ENCODE measurements around the gene NR3C1.

Gene NR3C1

DNA sequence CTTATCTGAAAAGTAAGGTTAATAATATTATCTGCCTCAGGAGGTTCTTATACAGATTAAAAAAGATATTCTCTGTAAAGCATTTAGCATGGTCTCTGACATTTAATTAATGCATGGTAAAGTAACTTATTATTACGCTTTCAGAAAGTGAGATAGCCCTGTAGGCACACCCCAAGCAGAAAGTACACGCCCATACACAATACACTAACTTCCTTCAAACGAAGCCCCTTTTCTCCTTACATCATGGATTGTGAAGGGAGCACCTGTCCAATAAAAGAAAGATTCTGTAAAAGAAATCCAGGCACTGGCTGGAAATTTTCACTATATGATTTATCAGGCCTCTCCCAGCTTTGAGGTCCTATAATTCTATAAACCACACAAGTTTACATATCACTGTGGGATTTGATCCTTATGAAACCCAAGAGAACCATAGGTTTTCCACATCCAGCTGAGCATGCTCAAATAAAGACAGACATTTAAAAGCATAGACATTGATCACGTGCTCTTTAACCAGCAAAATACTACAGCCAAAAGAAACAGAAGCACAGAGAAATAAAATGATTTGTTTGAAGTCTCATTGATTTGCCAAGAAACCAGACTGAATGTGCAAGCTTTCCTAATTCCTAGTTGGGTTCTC is 14.1 kb upstream of the NR3C1 start:
- H3K4me3 ChIP-seq (ENCODE audit: low read length, poor library complexity, severe bottlenecking): no peak overlapping the region
- H3K4me2 ChIP-seq (ENCODE audit: low read depth, low read length, poor library complexity, severe bottlenecking): no peak overlapping the region
- H3K36me3 ChIP-seq (ENCODE audit: insufficient read depth, low read length): no peaks in the 10 kb centered on the region
- H3F3A ChIP-seq (ENCODE audit: low read depth): no peaks in the 10 kb centered on the region
- H2AFZ ChIP-seq (ENCODE audit: low read length): no peak overlapping the region
- H4K20me1 ChIP-seq (ENCODE audit: insufficient read depth, low read length, poor library complexity, severe bottlenecking): no peaks in the 10 kb centered on the region
- H3K79me2 ChIP-seq (ENCODE audit: insufficient read depth, low read length): no peaks in the 10 kb centered on the region
- peaks cover 29% of the 10 kb centered on the region for H3K4me1 ChIP-seq (ENCODE audit: insufficient read depth, low read length, poor library complexity, severe bottlenecking)
- no peaks in the 10 kb centered on the region for H3K9me3 ChIP-seq (ENCODE audit: insufficient read depth, low read depth, low read length)
- H3K27me3 ChIP-seq (ENCODE audit: insufficient read depth, low read length, poor library complexity, severe bottlenecking): no peaks in the 10 kb centered on the region
- no peaks in the 10 kb centered on the region for H3K9me2 ChIP-seq (replicated peaks; ENCODE audit: low read depth, low read length)
- TF ChIP-seq, protein P1, sequence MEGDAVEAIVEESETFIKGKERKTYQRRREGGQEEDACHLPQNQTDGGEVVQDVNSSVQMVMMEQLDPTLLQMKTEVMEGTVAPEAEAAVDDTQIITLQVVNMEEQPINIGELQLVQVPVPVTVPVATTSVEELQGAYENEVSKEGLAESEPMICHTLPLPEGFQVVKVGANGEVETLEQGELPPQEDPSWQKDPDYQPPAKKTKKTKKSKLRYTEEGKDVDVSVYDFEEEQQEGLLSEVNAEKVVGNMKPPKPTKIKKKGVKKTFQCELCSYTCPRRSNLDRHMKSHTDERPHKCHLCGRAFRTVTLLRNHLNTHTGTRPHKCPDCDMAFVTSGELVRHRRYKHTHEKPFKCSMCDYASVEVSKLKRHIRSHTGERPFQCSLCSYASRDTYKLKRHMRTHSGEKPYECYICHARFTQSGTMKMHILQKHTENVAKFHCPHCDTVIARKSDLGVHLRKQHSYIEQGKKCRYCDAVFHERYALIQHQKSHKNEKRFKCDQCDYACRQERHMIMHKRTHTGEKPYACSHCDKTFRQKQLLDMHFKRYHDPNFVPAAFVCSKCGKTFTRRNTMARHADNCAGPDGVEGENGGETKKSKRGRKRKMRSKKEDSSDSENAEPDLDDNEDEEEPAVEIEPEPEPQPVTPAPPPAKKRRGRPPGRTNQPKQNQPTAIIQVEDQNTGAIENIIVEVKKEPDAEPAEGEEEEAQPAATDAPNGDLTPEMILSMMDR (conservative IDR thresholded peaks at IDR 0.05; ENCODE audit: low read length): no peak
- TF ChIP-seq EZH2phosphoT487 (IDR thresholded peaks at IDR 0.05; ENCODE audit: borderline replicate concordance): no peak
- no peak overlapping the region for H3K9ac ChIP-seq (ENCODE audit: low read depth, low read length, poor library complexity, severe bottlenecking)

DNA sequence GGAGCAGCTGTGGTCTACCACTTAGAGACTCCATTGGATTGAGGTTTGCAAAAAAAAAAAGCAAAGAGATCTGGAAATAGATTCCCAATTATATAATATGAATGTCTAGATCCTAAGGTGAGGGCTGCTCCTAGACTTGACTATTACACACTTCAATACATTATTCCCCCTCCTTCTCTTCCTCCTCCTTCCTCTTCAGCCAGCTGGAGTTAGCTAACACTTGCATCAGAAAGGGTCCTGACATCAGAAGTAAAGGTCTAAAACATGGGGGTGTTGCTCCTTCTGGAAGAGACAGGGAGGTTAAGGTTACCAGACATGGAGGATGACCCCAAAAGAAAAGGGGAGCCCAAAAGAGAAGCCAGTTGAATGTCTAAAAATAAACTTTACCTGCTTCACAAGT is 12.9 kb upstream of the NR3C1 start:
- Histone ChIP-seq H3K4me1 (ENCODE audit: insufficient read depth, low read length, poor library complexity, severe bottlenecking) (peaks cover 31% of the 10 kb centered on the region), H2AFZ (ENCODE audit: low read length) (peak overlapping the region; percentile 34; the same call in 1 of the 2 replicates), H3K9ac (ENCODE audit: low read depth, low read length, poor library complexity, severe bottlenecking) (no peak overlapping the region), H3K4me3 (ENCODE audit: low read length, poor library complexity, severe bottlenecking) (no peak overlapping the region), H3K27me3 (ENCODE audit: insufficient read depth, low read length, poor library complexity, severe bottlenecking) (no peaks in the 10 kb centered on the region), H3F3A (ENCODE audit: low read depth) (no peaks in the 10 kb centered on the region), H4K20me1 (ENCODE audit: insufficient read depth, low read length, poor library complexity, severe bottlenecking) (no peaks in the 10 kb centered on the region), H3K36me3 (ENCODE audit: insufficient read depth, low read length) (no peaks in the 10 kb centered on the region), H3K4me2 (ENCODE audit: low read depth, low read length, poor library complexity, severe bottlenecking) (no peak overlapping the region), H3K9me3 (ENCODE audit: insufficient read depth, low read depth, low read length) (no peaks in the 10 kb centered on the region), H3K9me2 (replicated peaks; ENCODE audit: low read depth, low read length) (no peaks in the 10 kb centered on the region), H3K79me2 (ENCODE audit: insufficient read depth, low read length) (no peaks in the 10 kb centered on the region)
- TF ChIP-seq, protein P1 (conservative IDR thresholded peaks at IDR 0.05; ENCODE audit: low read length): no peak
- TF ChIP-seq EZH2phosphoT487 (IDR thresholded peaks at IDR 0.05; ENCODE audit: borderline replicate concordance): no peak

DNA sequence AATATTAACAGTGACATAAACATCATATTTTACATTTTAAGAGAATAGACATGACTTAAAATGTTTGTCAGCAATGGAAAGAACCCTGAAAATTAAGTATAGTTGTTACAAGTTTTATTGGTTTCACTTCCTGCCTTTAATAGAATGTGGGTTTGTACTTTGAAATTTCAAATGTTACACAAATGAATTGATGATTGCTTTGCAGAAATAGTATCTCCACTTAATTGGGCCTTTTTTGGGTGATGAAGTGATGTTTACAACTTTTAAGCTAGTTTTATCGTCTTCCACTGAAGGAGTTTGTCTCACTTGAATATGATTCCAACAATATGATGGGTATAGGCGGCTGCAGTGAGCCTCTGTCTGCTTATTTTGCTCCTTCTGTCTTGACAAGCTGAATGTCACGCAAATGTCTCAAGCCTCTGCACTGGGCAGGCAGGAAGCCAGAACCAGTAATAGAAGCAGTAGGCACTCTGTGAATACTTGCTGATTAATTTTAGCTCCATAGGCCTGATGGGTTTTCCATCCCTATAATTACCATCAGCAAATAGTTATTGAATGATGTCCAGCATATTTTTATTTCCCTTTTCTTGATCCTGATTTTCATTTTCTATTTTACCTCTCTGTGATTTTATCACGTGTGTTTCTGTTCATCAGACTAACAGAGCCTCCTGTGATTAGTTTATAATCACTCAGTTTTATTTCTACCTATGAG is 10.6 kb upstream of the NR3C1 start:
- H3K27me3 ChIP-seq (ENCODE audit: insufficient read depth, low read length, poor library complexity, severe bottlenecking): no peaks in the 10 kb centered on the region
- TF ChIP-seq, protein P1 (conservative IDR thresholded peaks at IDR 0.05; ENCODE audit: low read length): no peak
- no peak for TF ChIP-seq EZH2phosphoT487 (IDR thresholded peaks at IDR 0.05; ENCODE audit: borderline replicate concordance)
- no peaks in the 10 kb centered on the region for H3F3A ChIP-seq (ENCODE audit: low read depth)
- no peaks in the 10 kb centered on the region for H3K9me2 ChIP-seq (replicated peaks; ENCODE audit: low read depth, low read length)
- H4K20me1 ChIP-seq (ENCODE audit: insufficient read depth, low read length, poor library complexity, severe bottlenecking): no peaks in the 10 kb centered on the region
- H3K4me1 ChIP-seq (ENCODE audit: insufficient read depth, low read length, poor library complexity, severe bottlenecking): peaks cover 44% of the 10 kb centered on the region
- no peaks in the 10 kb centered on the region for H3K9me3 ChIP-seq (ENCODE audit: insufficient read depth, low read depth, low read length)
- H3K9ac ChIP-seq (ENCODE audit: low read depth, low read length, poor library complexity, severe bottlenecking): peak overlapping the region; percentile 15
- H2AFZ ChIP-seq (ENCODE audit: low read length): peak overlapping the region; percentile 81
- peak overlapping the region; percentile 75 for H3K4me2 ChIP-seq (ENCODE audit: low read depth, low read length, poor library complexity, severe bottlenecking)
- H3K36me3 ChIP-seq (ENCODE audit: insufficient read depth, low read length): no peaks in the 10 kb centered on the region
- H3K79me2 ChIP-seq (ENCODE audit: insufficient read depth, low read length): no peaks in the 10 kb centered on the region
- peak overlapping the region; percentile 51 for H3K4me3 ChIP-seq (ENCODE audit: low read length, poor library complexity, severe bottlenecking)

Measured in Loucy (cell line).